ENCODE results near the gene ARHGEF10L.

DNA sequence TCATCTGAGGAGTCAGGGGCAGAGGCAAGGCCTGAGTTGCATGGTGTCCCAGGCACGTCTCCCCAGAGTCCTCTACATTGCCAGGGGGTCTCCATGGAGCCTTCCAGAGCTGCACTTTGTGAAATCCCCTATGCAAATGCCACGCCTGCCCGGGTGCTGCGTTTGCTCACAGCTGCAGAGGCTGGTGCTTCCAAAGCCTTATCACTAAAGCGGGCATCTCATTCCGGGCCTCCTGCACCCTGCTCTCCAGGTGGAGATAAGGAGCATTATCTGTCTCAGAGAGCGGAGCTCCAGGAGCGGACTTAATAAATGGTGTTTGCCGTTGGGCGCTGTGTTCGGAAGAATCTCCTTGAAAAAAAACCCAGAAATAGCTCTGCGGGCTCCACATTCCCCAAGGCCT is 189.8 kb downstream of the ARHGEF10L start:
- TF ChIP-seq EP300 (IDR thresholded peaks at IDR 0.05), result no peak
- TF ChIP-seq, protein P1, sequence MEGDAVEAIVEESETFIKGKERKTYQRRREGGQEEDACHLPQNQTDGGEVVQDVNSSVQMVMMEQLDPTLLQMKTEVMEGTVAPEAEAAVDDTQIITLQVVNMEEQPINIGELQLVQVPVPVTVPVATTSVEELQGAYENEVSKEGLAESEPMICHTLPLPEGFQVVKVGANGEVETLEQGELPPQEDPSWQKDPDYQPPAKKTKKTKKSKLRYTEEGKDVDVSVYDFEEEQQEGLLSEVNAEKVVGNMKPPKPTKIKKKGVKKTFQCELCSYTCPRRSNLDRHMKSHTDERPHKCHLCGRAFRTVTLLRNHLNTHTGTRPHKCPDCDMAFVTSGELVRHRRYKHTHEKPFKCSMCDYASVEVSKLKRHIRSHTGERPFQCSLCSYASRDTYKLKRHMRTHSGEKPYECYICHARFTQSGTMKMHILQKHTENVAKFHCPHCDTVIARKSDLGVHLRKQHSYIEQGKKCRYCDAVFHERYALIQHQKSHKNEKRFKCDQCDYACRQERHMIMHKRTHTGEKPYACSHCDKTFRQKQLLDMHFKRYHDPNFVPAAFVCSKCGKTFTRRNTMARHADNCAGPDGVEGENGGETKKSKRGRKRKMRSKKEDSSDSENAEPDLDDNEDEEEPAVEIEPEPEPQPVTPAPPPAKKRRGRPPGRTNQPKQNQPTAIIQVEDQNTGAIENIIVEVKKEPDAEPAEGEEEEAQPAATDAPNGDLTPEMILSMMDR (IDR thresholded peaks at IDR 0.05), result no peak
- no peak for TF ChIP-seq POLR2A (IDR thresholded peaks at IDR 0.05)
- TF ChIP-seq POLR2AphosphoS5 (IDR thresholded peaks at IDR 0.05), result no peak
